Esophagus (tissue), 2 donors: ENCODE data around the gene CREB5. TPM values are rescaled to one million over a fixed set of nuclear protein-coding genes. Genes with fewer than 3 reads are reported as not detected.

Experiments
- H3K27ac ChIP-seq, 2 donors: one replicate each; pipeline ENCODE4 v1.5.1; 2013; ENCODE audit warnings: low read depth in 2 of 2, mild to moderate bottlenecking in 2 of 2, inconsistent platforms in 1 of 2, low read length in 1 of 2, moderate library complexity in 1 of 2
- H3K27me3 ChIP-seq, 2 donors: one replicate each; pipeline ENCODE4 v1.6.1; 2013; ENCODE audit warnings: low read length in 2 of 2, control low read depth in 1 of 2, mild to moderate bottlenecking in 1 of 2; ENCODE audit not compliant: insufficient read depth in 2 of 2, control insufficient read depth in 1 of 2
- H3K36me3 ChIP-seq, 2 donors: one replicate each; pipeline ENCODE4 v1.6.1; 2013; ENCODE audit warnings: low read length in 1 of 2; ENCODE audit not compliant: control insufficient read depth in 2 of 2, insufficient read depth in 2 of 2
- H3K4me1 ChIP-seq, 2 donors: one replicate each; pipeline ENCODE4 v1.6.1; 2013; ENCODE audit warnings: low read length in 1 of 2; ENCODE audit not compliant: control insufficient read depth in 2 of 2, insufficient read depth in 2 of 2
- H3K4me3 ChIP-seq, 2 donors: one replicate each; pipeline ENCODE4 v1.5.1; 2013; ENCODE audit warnings: low read length in 2 of 2, mild to moderate bottlenecking in 2 of 2, low read depth in 1 of 2, moderate library complexity in 1 of 2
- H3K9me3 ChIP-seq, 2 donors: one replicate each; pipeline ENCODE4 v1.6.1; 2013; ENCODE audit warnings: mild to moderate bottlenecking in 2 of 2, low read depth in 1 of 2, low read length in 1 of 2, moderate library complexity in 1 of 2; ENCODE audit not compliant: control insufficient read depth in 2 of 2, insufficient read depth in 1 of 2
- WGBS, 2 donors: extraction: QIAGEN DNeasy Blood & Tissue Kit; methylation state at CpG; one replicate each; pipeline ENCODE4 v1.1.7; 2013; 5-methylcytosine and 5-hydroxymethylcytosine counted together
- polyA plus RNA-seq, 2 donors: library from polyadenylated mRNA; stranded (reverse); fragments of 200-250 nt; gene quantifications; one replicate each; pipeline ENCODE4 v1.2.3, GENCODE V29; 2013
- donor health status: healthy with polysubstance abuse.
- donor health status: Bipolar disorder and iron deficiency.

The CREB5 gene
- polyA plus RNA-seq, 2 donors: 0.67 to 1.2 TPM

GRCh38 chr7:28855538-28856217 lies 443.4 kb downstream of the CREB5 start:
- Histone ChIP-seq H3K27ac (no peak overlapping the region), H3K36me3 (no peaks in the 10 kb centered on the region), H3K4me3 (no peak overlapping the region), H3K9me3 (no peaks in the 10 kb centered on the region), H3K4me1 (no peaks in the 10 kb centered on the region), H3K27me3 (peaks cover 0 to 3% of the 10 kb centered on the region in 2 donors)
- 62 to 69% methylated on average over 4 of the region's 4 CpGs for WGBS, 2 donors

GRCh38 chr7:28856656-28857055 lies 444.3 kb downstream of the CREB5 start:
- Histone ChIP-seq H3K27ac (no peak overlapping the region), H3K36me3 (no peaks in the 10 kb centered on the region), H3K9me3 (no peaks in the 10 kb centered on the region), H3K27me3 (peaks cover 0 to 3% of the 10 kb centered on the region in 2 donors), H3K4me3 (no peak overlapping the region), H3K4me1 (no peaks in the 10 kb centered on the region)
- WGBS, 2 donors: 74 to 75% methylated on average over 5 of the region's 5 CpGs

- 38 to 39% methylated on average over 1 of the region's 1 CpG for WGBS, 2 donors
Measured at GRCh38 chr7:28858206-28858605, 445.9 kb downstream of the CREB5 start.

GRCh38 chr7:28858895-28859294 lies 446.6 kb downstream of the CREB5 start:
- H3K4me3 ChIP-seq: no peak overlapping the region
- H3K4me1 ChIP-seq: no peaks in the 10 kb centered on the region
- H3K9me3 ChIP-seq: no peaks in the 10 kb centered on the region
- 81 to 83% methylated on average over 6 of the region's 6 CpGs for WGBS, 2 donors
- H3K27me3 ChIP-seq: peaks cover 0 to 2% of the 10 kb centered on the region in 2 donors
- H3K27ac ChIP-seq: no peak overlapping the region
- H3K36me3 ChIP-seq: no peaks in the 10 kb centered on the region

More at GRCh38 chr7:28858206-28858605, 445.9 kb downstream of the CREB5 start:
- no peak overlapping the region for H3K4me3 ChIP-seq
- H3K4me1 ChIP-seq: no peaks in the 10 kb centered on the region
- no peak overlapping the region for H3K27ac ChIP-seq
- peaks cover under 1 to 2% of the 10 kb centered on the region in 2 donors for H3K27me3 ChIP-seq
- no peaks in the 10 kb centered on the region for H3K36me3 ChIP-seq
- H3K9me3 ChIP-seq: no peaks in the 10 kb centered on the region

- 92 to 93% methylated on average over 4 of the region's 4 CpGs for WGBS, 2 donors
- H3K27ac ChIP-seq: no peak overlapping the region
- no peaks in the 10 kb centered on the region for H3K36me3 ChIP-seq
- H3K4me1 ChIP-seq: no peaks in the 10 kb centered on the region
- H3K4me3 ChIP-seq: no peak overlapping the region
- H3K9me3 ChIP-seq: no peaks in the 10 kb centered on the region
- peaks cover 0 to 2% of the 10 kb centered on the region in 2 donors for H3K27me3 ChIP-seq
Measured at GRCh38 chr7:28861825-28862224, 449.5 kb downstream of the CREB5 start.

- no peak overlapping the region for H3K27ac ChIP-seq
- no peaks in the 10 kb centered on the region for H3K4me1 ChIP-seq
- no peak overlapping the region for H3K4me3 ChIP-seq
- no peaks in the 10 kb centered on the region for H3K9me3 ChIP-seq
- WGBS, 2 donors: 75 to 80% methylated on average over 9 of the region's 9 CpGs
- H3K27me3 ChIP-seq: peaks cover 0 to 2% of the 10 kb centered on the region in 2 donors
- H3K36me3 ChIP-seq: no peaks in the 10 kb centered on the region
Measured at GRCh38 chr7:28862595-28863272, 450.4 kb downstream of the CREB5 start.

GRCh38 chr7:28865601-28866144 lies 453.4 kb downstream of the CREB5 start:
- Histone ChIP-seq H3K36me3 (no peaks in the 10 kb centered on the region), H3K9me3 (no peaks in the 10 kb centered on the region), H3K27me3 (peaks cover 0 to 2% of the 10 kb centered on the region in 2 donors), H3K27ac (no peak overlapping the region), H3K4me1 (no peaks in the 10 kb centered on the region), H3K4me3 (no peak overlapping the region)
- 67 to 79% methylated on average over 6 of the region's 6 CpGs for WGBS, 2 donors

GRCh38 chr7:28868712-28869111 lies 456.4 kb downstream of the CREB5 start:
- H3K36me3 ChIP-seq: no peaks in the 10 kb centered on the region
- H3K4me3 ChIP-seq: no peak overlapping the region
- H3K4me1 ChIP-seq: no peaks in the 10 kb centered on the region
- no peaks in the 10 kb centered on the region for H3K9me3 ChIP-seq
- WGBS, 2 donors: 81% methylated on average over 2 of the region's 2 CpGs
- H3K27me3 ChIP-seq: no peaks in the 10 kb centered on the region
- H3K27ac ChIP-seq: no peak overlapping the region

GRCh38 chr7:28871077-28871476 lies 458.8 kb downstream of the CREB5 start:
- Histone ChIP-seq H3K36me3 (no peaks in the 10 kb centered on the region), H3K4me1 (no peaks in the 10 kb centered on the region), H3K27me3 (no peaks in the 10 kb centered on the region), H3K4me3 (no peak overlapping the region), H3K27ac (no peak overlapping the region), H3K9me3 (no peaks in the 10 kb centered on the region)
- 88 to 91% methylated on average over 2 of the region's 2 CpGs for WGBS, 2 donors
